ENCODE data around the gene PPP2R5D. TPM values are rescaled to one million over a fixed set of nuclear protein-coding genes. Genes with fewer than 3 reads are reported as not detected.
A peak's percentile ranks its signal among the peaks of the same experiment; 100 is the strongest.

The PPP2R5D gene
- total RNA-seq, 2 donors from 2014 or later, result 8.2 to 13.5 TPM

- DNase-seq (peak in 1 of 4 donors; percentile 34), ATAC-seq (no peak)
- Histone ChIP-seq H3K27ac (peak overlapping the region; percentile 83 to 92 (median 87)), H3K9me3 (no peaks in the 10 kb centered on the region), H3K36me3 (replicated peaks in 1 of 2; ENCODE audit: insufficient read depth in 1 of 2, low read depth in 2 of 2) (peaks cover under 1 to 5% of the 10 kb centered on the region in 2 donors), H3K4me1 (peaks cover 43% of the 10 kb centered on the region), H3K4me3 (no peak overlapping the region), H3K27me3 (no peaks in the 10 kb centered on the region)
- TF ChIP-seq CTCF (IDR thresholded peaks at IDR 0.05) (no peak), POLR2A (IDR thresholded peaks at IDR 0.05) (no peak)
- 66 to 71% methylated on average over 17 of the region's 17 CpGs for WGBS, 2 donors
- intact Hi-C loops (cut with DNase I), result no loop called here
These were observed 70.0 kb downstream of the PPP2R5D start for GRCh38 chr6:43054206-43054943.

GRCh38 chr6:43055966-43056365, 71.6 kb downstream of the PPP2R5D start:
- no peak for TF ChIP-seq CTCF (IDR thresholded peaks at IDR 0.05)
- no peak for TF ChIP-seq POLR2A (IDR thresholded peaks at IDR 0.05)
- no peak for ATAC-seq
- H3K4me1 ChIP-seq, result peaks cover 50% of the 10 kb centered on the region

GRCh38 chr6:43058531-43058930, 74.2 kb downstream of the PPP2R5D start:
- H3K4me1 ChIP-seq, result peaks cover 35% of the 10 kb centered on the region
- TF ChIP-seq CTCF (IDR thresholded peaks at IDR 0.05) (no peak), POLR2A (IDR thresholded peaks at IDR 0.05) (no peak)
- no peaks in the 10 kb centered on the region for H3K27me3 ChIP-seq
- ATAC-seq (no peak), DNase-seq (no peak)
- no peaks in the 10 kb centered on the region for H3K36me3 ChIP-seq (replicated peaks in 1 of 2; ENCODE audit: insufficient read depth in 1 of 2, low read depth in 2 of 2)
- 26 to 27% methylated on average over 1 of the region's 1 CpG for WGBS, 2 donors
- peak overlapping the region; percentile 63 to 87 for H3K4me3 ChIP-seq
- intact Hi-C loops (cut with DNase I), result loop anchor here (5.0 kb wide), 1 partner anchor 41 kb away; no protein-coding TSS in a partner anchor
- no peaks in the 10 kb centered on the region for H3K9me3 ChIP-seq
- H3K27ac ChIP-seq, result peak overlapping the region; percentile 56 to 94 (median 84)

More at GRCh38 chr6:43055966-43056365, 71.6 kb downstream of the PPP2R5D start:
- no peak for DNase-seq
- no peaks in the 10 kb centered on the region for H3K9me3 ChIP-seq
- no peaks in the 10 kb centered on the region for H3K27me3 ChIP-seq
- H3K36me3 ChIP-seq (replicated peaks in 1 of 2; ENCODE audit: insufficient read depth in 1 of 2, low read depth in 2 of 2), result peaks cover 0 to under 1% of the 10 kb centered on the region in 2 donors
- intact Hi-C loops (cut with DNase I), result loop anchor here (5.0 kb wide), 1 partner anchor 39 kb away; no protein-coding TSS in a partner anchor
- WGBS, 2 donors, result 62 to 73% methylated on average over 8 of the region's 8 CpGs
- no peak overlapping the region for H3K27ac ChIP-seq
- H3K4me3 ChIP-seq, result no peak overlapping the region

- peak; percentile 95 for ATAC-seq
- peak; percentile 98 to 99 (median 99) for DNase-seq
- intact Hi-C loops (cut with DNase I), result loop anchor here (5.0 kb wide), 1 partner anchor 42 kb away; no protein-coding TSS in a partner anchor
- no peaks in the 10 kb centered on the region for H3K36me3 ChIP-seq (replicated peaks in 1 of 2; ENCODE audit: insufficient read depth in 1 of 2, low read depth in 2 of 2)
- no peaks in the 10 kb centered on the region for H3K27me3 ChIP-seq
- H3K4me1 ChIP-seq, result peaks cover 29% of the 10 kb centered on the region
- H3K27ac ChIP-seq, result peak within 1 kb of the TSS; percentile 77 to 96 (median 92)
- TF ChIP-seq CTCF (IDR thresholded peaks at IDR 0.05) (no peak), POLR2A (IDR thresholded peaks at IDR 0.05) (peak; percentile 60 to 89 (median 87))
- H3K4me3 ChIP-seq, result peak within 1 kb of the TSS; percentile 63 to 87
- no peaks in the 10 kb centered on the region for H3K9me3 ChIP-seq
- 0 to 1% methylated on average over 14 to 64 of the region's 64 CpGs for WGBS, 2 donors
These were observed 75.0 kb downstream of the PPP2R5D start, which contains the start of the genes KLC4 and MRPL2 for GRCh38 chr6:43059168-43060033. Gene KLC4 (plus strand): TSS chr6:43059631. CDS start chr6:43061336, 1,705 bp downstream. Gene MRPL2 (minus strand): TSS chr6:43059434. CDS start chr6:43059381, 53 bp downstream.

Measured in body of pancreas (tissue), 4 donors.